H1 (cell line): ENCODE data around the gene PHF1. TPM values are rescaled to one million over a fixed set of nuclear protein-coding genes. Genes with fewer than 3 reads are reported as not detected.

Experiments
- EZH2 ChIP-seq: fragments of 200-600 bp; sonication (generic); IDR thresholded peaks from 2 replicates; pipeline ENCODE4 v1.7.1; 2012; ENCODE audit warnings: low read depth, mild to moderate bottlenecking, moderate library complexity, low read length, inconsistent platforms; ENCODE audit not compliant: severe bottlenecking
- NANOG ChIP-seq: IDR thresholded peaks from 2 replicates; pipeline ENCODE4 v1.6.1; 2011; ENCODE audit warnings: low read length, low read depth, mild to moderate bottlenecking, inconsistent platforms; ENCODE audit not compliant: insufficient read depth, poor library complexity, severe bottlenecking
- polyA plus RNA-seq, 7 experiments: library from polyadenylated mRNA; depleted of rRNA in 3 of 7; stranded (reverse) in 5 of 7; unstranded in 2 of 7; fragments of >200 nt in 5 of 7; fragments of 200-250 nt in 2 of 7; gene quantifications; 1 replicate in 5 of 7; 2 replicates in 1 of 7; 4 replicates in 1 of 7; pipeline versions ENCODE4 v1.2.1 to v1.2.3, GENCODE V29; 2011 to 2013; ENCODE audit warnings: missing spikeins in 2 of 7, mixed read lengths in 2 of 7
- total RNA-seq: library from RNA; stranded (reverse); fragmentation: NEBNext Ultra II Directional; extraction: Animal tissue kit (Norgen Biotek cat#: 25700); gene quantifications from 2 replicates; pipeline ENCODE4 v1.2.1, GENCODE V29; 2021
- TF ChIP-seq, protein P1 (sequence below): IDR thresholded peaks from 2 replicates; pipeline ENCODE4 v1.6.1; 2011; ENCODE audit warnings: low read length, improper control_type of control experiment

Gene PHF1
- total and polyA plus RNA-seq, 2 of the 8 experiments (the other 6 are each of a cell fraction or from before 2014, with no cell fraction given): 47.3 to 78.6 TPM

DNA sequence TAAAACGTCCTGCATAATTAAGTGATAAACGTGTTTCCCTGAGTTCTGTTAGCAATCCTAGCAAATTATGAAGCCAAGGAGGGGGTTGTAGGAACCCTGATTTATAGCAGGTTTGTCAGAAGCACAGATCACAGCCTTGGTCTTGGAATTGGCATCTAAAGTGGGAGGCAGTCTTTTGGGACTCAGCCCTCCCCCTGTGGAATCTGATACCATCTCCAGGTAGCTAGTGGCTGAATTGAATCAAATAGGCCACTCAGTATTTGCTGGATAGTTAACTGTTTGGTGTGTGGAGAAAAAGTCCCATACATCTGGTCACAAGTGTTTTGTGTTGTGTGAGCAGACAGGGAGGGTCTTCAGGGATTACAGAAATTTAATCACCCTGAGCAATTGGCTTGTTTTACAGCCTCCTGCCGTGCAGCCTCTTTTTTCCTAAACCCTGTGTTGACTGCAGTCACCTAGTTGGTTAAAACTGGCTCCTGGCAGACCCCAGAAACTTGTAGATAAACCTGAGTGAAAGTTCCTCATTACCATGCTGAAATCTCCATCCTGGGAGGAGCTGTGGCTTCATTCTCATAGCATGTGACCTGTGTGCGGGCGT, 38.2 kb upstream of the PHF1 start (continued):
- TF ChIP-seq, protein P1, sequence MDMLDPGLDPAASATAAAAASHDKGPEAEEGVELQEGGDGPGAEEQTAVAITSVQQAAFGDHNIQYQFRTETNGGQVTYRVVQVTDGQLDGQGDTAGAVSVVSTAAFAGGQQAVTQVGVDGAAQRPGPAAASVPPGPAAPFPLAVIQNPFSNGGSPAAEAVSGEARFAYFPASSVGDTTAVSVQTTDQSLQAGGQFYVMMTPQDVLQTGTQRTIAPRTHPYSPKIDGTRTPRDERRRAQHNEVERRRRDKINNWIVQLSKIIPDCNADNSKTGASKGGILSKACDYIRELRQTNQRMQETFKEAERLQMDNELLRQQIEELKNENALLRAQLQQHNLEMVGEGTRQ: no peak
- TF ChIP-seq NANOG (no peak), EZH2 (no peak)
